Hepatocyte (in vitro differentiated cells): ENCODE data around the gene FLCN. TPM values are rescaled to one million over a fixed set of nuclear protein-coding genes. Genes with fewer than 3 reads are reported as not detected.
"Not testable (repeated sequence)": the region's sequence is repeated elsewhere in the genome, so short reads cannot be mapped to it uniquely, and the experiment has no call there.

ENCODE experiments used
- DNase-seq: peaks from one replicate; pipeline ENCODE4 v3.0.0-alpha.2; 2016; ENCODE audit warnings: low spot score
- H2AFZ ChIP-seq: fragments of 200-600 bp; sonication (generic); 2 replicates; pipeline ENCODE4 v1.6.0; 2016; ENCODE audit warnings: antibody characterized with exemption, mild to moderate bottlenecking
- H3K27ac ChIP-seq: fragments of 200-600 bp; sonication (generic); 2 replicates; pipeline ENCODE4 v1.5.1; 2016; ENCODE audit warnings: mild to moderate bottlenecking
- H3K27me3 ChIP-seq: fragments of 200-600 bp; sonication (generic); 2 replicates; pipeline ENCODE4 v1.6.1; 2016
- H3K36me3 ChIP-seq: fragments of 200-600 bp; sonication (generic); replicated peaks from 2 replicates; pipeline ENCODE4 v1.5.1; 2016; ENCODE audit warnings: low read depth; ENCODE audit not compliant: insufficient read depth
- H3K4me1 ChIP-seq: fragments of 200-600 bp; sonication (generic); 2 replicates; pipeline ENCODE4 v1.5.1; 2016; ENCODE audit warnings: mild to moderate bottlenecking, moderate library complexity; ENCODE audit not compliant: insufficient read depth
- H3K4me2 ChIP-seq: fragments of 200-600 bp; sonication (generic); 2 replicates; pipeline ENCODE4 v1.6.0; 2016
- H3K4me3 ChIP-seq: fragments of 200-600 bp; sonication (generic); 2 replicates; pipeline ENCODE4 v1.5.1; 2016; ENCODE audit warnings: mild to moderate bottlenecking
- H3K79me2 ChIP-seq: fragments of 200-600 bp; sonication (generic); 2 replicates; pipeline ENCODE4 v1.6.0; 2017; ENCODE audit warnings: mild to moderate bottlenecking
- H3K9me2 ChIP-seq: fragments of 200-600 bp; sonication (generic); replicated peaks from 2 replicates; pipeline ENCODE4 v1.6.0; 2017; ENCODE audit warnings: mild to moderate bottlenecking; ENCODE audit not compliant: insufficient read depth
- H3K9me3 ChIP-seq: fragments of 200-600 bp; sonication (generic); 2 replicates; pipeline ENCODE4 v1.5.1; 2016; ENCODE audit warnings: low read depth, mild to moderate bottlenecking
- H4K20me1 ChIP-seq: fragments of 200-600 bp; sonication (generic); 2 replicates; pipeline ENCODE4 v1.6.0; 2016; ENCODE audit warnings: mild to moderate bottlenecking; ENCODE audit not compliant: insufficient read depth, poor library complexity, severe bottlenecking
- CTCF ChIP-seq: fragments of 200-600 bp; sonication (generic); IDR thresholded peaks from 2 replicates; pipeline ENCODE4 v1.5.1; 2016; ENCODE audit warnings: antibody characterized with exemption, mild to moderate bottlenecking; ENCODE audit not compliant: poor library complexity
- EZH2 ChIP-seq: fragments of 200-600 bp; sonication (generic); IDR thresholded peaks from 2 replicates; pipeline ENCODE4 v1.6.1; 2016; ENCODE audit warnings: antibody characterized with exemption, mild to moderate bottlenecking, borderline replicate concordance
- EZH2phosphoT487 ChIP-seq: fragments of 200-600 bp; sonication (generic); IDR thresholded peaks from one replicate; pipeline ENCODE4 v1.6.1; 2018; ENCODE audit warnings: antibody characterized with exemption, mild to moderate bottlenecking, low read depth, moderate library complexity; ENCODE audit not compliant: unreplicated experiment, severe bottlenecking
- WGBS: methylation state at CpG from one replicate; pipeline ENCODE4 v1.1.6; 2016; ENCODE audit warnings: low lambda C conversion rate; ENCODE audit errors: missing lambda C conversion rate; 5-methylcytosine and 5-hydroxymethylcytosine counted together
- polyA plus RNA-seq: library from polyadenylated mRNA; unstranded; fragments of >200 nt; fragmentation: Nextera tagmentation; extraction: Ambion mirVana; gene quantifications from 2 replicates; pipeline ENCODE4 v1.2.1, GENCODE V29; 2016
- total RNA-seq: library from RNA; depleted of rRNA; stranded (reverse); fragments of >200 nt; gene quantifications from 2 replicates; pipeline ENCODE4 v1.2.3, GENCODE V29; 2014

Gene FLCN
- total and polyA plus RNA-seq, 2 experiments from 2014 or later: 31.0 to 66.2 TPM

- Histone ChIP-seq H3K27ac (no peak overlapping the region), H3K79me2 (peaks cover 60% of the 10 kb centered on the region), H3K9me2 (no peaks in the 10 kb centered on the region), H2AFZ (no peak overlapping the region), H3K9me3 (no peaks in the 10 kb centered on the region), H3K36me3 (no peaks in the 10 kb centered on the region), H4K20me1 (peaks cover 39% of the 10 kb centered on the region), H3K4me1 (peaks cover 17% of the 10 kb centered on the region), H3K4me3 (no peak overlapping the region), H3K27me3 (no peaks in the 10 kb centered on the region), H3K4me2 (peak overlapping the region; percentile 92)
- no peak for TF ChIP-seq EZH2
- no peak for TF ChIP-seq CTCF
- no peak for TF ChIP-seq EZH2phosphoT487
- no peak for DNase-seq
- 91% methylated on average over 4 of the region's 4 CpGs for WGBS
Observed at GRCh38 chr17:17279316-17279715, 42.3 kb upstream of the FLCN start.

DNA sequence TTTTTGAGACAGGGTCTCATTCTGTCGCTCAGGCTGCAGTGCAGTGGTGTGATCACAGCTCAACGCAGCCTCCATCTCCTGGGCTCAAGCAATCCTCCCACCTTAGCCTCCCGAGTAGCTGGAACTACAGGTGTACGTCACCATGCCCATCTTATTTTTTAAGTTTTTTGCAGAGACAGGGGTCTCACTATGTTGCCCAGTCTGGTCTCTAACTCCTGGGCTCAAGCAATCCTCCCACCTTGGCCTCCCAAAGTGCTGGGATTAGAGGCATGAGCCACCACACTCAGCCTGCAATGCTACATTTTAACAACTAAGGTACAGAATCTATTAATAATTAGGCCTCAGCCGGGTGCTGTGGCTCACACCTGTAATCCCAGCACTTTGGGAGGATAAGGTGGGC is 40.5 kb upstream of the FLCN start:
- H3K9me3 ChIP-seq, DNase-seq, H3K4me3 ChIP-seq, H3K27me3 ChIP-seq, H3K36me3 ChIP-seq, H3K4me2 ChIP-seq, H3K9me2 ChIP-seq, H2AFZ ChIP-seq, H3K27ac ChIP-seq: not testable (repeated sequence)
- H3K79me2 ChIP-seq: peaks cover 60% of the 10 kb centered on the region
- H3K4me1 ChIP-seq: peaks cover 17% of the 10 kb centered on the region
- 94% methylated on average over 5 of the region's 5 CpGs for WGBS
- peaks cover 39% of the 10 kb centered on the region for H4K20me1 ChIP-seq

DNA sequence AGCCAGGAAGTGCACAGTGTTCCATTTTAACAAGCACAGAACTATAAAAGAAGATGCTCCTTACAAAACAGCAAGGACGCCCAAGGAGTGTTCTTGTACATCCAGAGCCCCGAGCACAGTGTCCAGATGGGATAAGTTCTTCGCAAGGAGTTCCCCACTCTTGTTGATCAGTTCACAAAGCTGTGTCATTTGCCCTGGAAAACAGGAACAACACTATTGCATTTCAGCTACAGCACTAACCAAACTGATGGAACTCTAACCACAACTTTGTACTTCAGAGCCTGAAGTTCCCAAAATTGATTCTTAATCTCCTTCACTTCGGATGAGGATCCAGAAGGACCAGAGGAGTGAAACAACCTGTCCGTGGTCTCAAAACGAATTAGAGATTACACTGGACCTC is 39.0 kb upstream of the FLCN start:
- Histone ChIP-seq H4K20me1 (peaks cover 39% of the 10 kb centered on the region), H3K9me2 (no peaks in the 10 kb centered on the region), H3K79me2 (peaks cover 64% of the 10 kb centered on the region), H2AFZ (no peak overlapping the region), H3K36me3 (no peaks in the 10 kb centered on the region), H3K27me3 (no peaks in the 10 kb centered on the region), H3K4me2 (no peak overlapping the region), H3K4me1 (peaks cover 11% of the 10 kb centered on the region), H3K4me3 (no peak overlapping the region), H3K27ac (no peak overlapping the region), H3K9me3 (no peaks in the 10 kb centered on the region)
- WGBS: 92% methylated on average over 6 of the region's 6 CpGs
- DNase-seq: no peak
- TF ChIP-seq EZH2phosphoT487 (no peak), CTCF (no peak), EZH2 (no peak)

DNA sequence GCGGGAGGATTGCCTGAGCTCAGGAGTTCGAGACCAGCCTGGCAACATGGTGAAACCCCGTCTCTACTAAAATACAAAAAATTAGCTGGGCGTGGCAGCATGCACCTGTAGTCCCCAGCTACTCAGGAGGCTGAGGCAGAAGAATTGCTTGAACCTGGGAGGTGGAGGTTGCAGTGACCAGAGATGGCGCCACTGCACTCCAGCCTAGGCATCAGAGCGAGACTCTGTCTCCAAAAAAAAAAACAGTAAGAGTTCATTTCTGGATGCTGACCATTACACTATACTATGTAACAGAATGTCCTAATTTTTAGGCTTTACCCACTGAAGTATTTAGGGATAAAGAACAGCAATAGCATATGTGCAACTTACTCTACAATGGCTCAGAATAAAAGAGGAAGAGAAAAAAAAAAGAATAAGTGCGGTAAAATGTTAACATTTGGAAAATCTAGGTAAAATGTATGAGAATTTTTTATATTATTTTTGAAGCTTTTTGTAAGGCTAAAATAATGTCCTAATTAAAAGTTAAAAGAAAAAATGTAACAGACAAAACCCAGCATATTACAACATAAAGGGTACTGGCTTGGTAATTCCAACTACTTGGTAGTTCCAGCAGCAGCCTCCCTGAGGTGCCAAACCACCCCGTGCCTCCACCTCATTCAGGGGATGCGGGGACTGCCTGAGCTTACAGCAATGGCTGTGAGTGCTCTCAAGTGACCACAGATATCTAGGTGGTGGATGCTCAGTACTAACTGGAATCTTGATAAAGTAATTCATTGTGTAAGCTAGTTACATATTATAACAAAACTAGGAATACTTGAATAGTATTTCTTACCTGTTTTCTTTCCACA is 33.2 kb upstream of the FLCN start:
- Histone ChIP-seq H3K4me2 (no peak overlapping the region), H3K36me3 (no peaks in the 10 kb centered on the region), H3K9me2 (no peaks in the 10 kb centered on the region), H3K9me3 (no peaks in the 10 kb centered on the region), H3K4me1 (no peaks in the 10 kb centered on the region), H4K20me1 (no peaks in the 10 kb centered on the region), H3K79me2 (peaks cover 12% of the 10 kb centered on the region), H3K27ac (no peak overlapping the region), H3K4me3 (no peak overlapping the region), H3K27me3 (no peaks in the 10 kb centered on the region), H2AFZ (no peak overlapping the region)
- no peak for DNase-seq
- 93% methylated on average over 9 of the region's 9 CpGs for WGBS
- TF ChIP-seq CTCF (peak; percentile 24), EZH2phosphoT487 (no peak), EZH2 (no peak)
